Measurements from ENCODE around the gene FABP6.
"Not testable (repeated sequence)": the region's sequence is repeated elsewhere in the genome, so short reads cannot be mapped to it uniquely, and the experiment has no call there.

The FABP6 gene

GRCh38 chr5:160221082-160221481, 8.2 kb upstream of the FABP6 start:
- no peak for DNase-seq (ENCODE audit: low spot score)

GRCh38 chr5:160227012-160227411, 2.3 kb upstream of the FABP6 start:
- DNase-seq (ENCODE audit: low spot score): no peak

- no peak for DNase-seq (ENCODE audit: low spot score)
These were observed 1.6 kb downstream of the FABP6 start for GRCh38 chr5:160230686-160231527.

- no peak for DNase-seq (ENCODE audit: low spot score)
These were observed 2.6 kb downstream of the FABP6 start for GRCh38 chr5:160231783-160232342.

GRCh38 chr5:160233215-160233614, 3.9 kb downstream of the FABP6 start:
- no peak for DNase-seq (ENCODE audit: low spot score)

- no peak for DNase-seq (ENCODE audit: low spot score)
These were observed 6.4 kb downstream of the FABP6 start for GRCh38 chr5:160235731-160236130.

- no peak for DNase-seq (ENCODE audit: low spot score)
These were observed 8.3 kb downstream of the FABP6 start for GRCh38 chr5:160237571-160238093.

GRCh38 chr5:160240350-160240749, 11.0 kb downstream of the FABP6 start:
- DNase-seq (ENCODE audit: low spot score): no peak

GRCh38 chr5:160242145-160242544, 12.8 kb downstream of the FABP6 start:
- no peak for DNase-seq (ENCODE audit: low spot score)

GRCh38 chr5:160245506-160246086, 16.3 kb downstream of the FABP6 start:
- no peak for DNase-seq (ENCODE audit: low spot score)

GRCh38 chr5:160249570-160249969, 20.3 kb downstream of the FABP6 start:
- DNase-seq (ENCODE audit: low spot score): not testable (repeated sequence)

GRCh38 chr5:160250226-160250625, 20.9 kb downstream of the FABP6 start:
- DNase-seq (ENCODE audit: low spot score): no peak

- DNase-seq (ENCODE audit: low spot score): no peak
These were observed 21.5 kb downstream of the FABP6 start for GRCh38 chr5:160250826-160251225.

- no peak for DNase-seq (ENCODE audit: low spot score)
These were observed 22.3 kb downstream of the FABP6 start for GRCh38 chr5:160251406-160252155.

GRCh38 chr5:160252916-160253315, 23.6 kb downstream of the FABP6 start:
- no peak for DNase-seq (ENCODE audit: low spot score)

- no peak for DNase-seq (ENCODE audit: low spot score)
These were observed 24.1 kb downstream of the FABP6 start for GRCh38 chr5:160253441-160253840.

- no peak for DNase-seq (ENCODE audit: low spot score)
These were observed 25.4 kb downstream of the FABP6 start for GRCh38 chr5:160254706-160255105.

- no peak for DNase-seq (ENCODE audit: low spot score)
These were observed 30.0 kb downstream of the FABP6 start for GRCh38 chr5:160259341-160259740.

- no peak for DNase-seq (ENCODE audit: low spot score)
These were observed 30.9 kb downstream of the FABP6 start for GRCh38 chr5:160260006-160260775.

GRCh38 chr5:160260881-160261815, 31.8 kb downstream of the FABP6 start:
- no peak for DNase-seq (ENCODE audit: low spot score)

Measured in COLO829 (cell line).